Activated T-helper 2 cell treated with anti-CD3 and anti-CD28 coated beads, Interferon-gamma antibody, Interleukin-2, Interleukin-4, amounts not matched to agents 10 μg/mL and 5 μg/mL and 100 μg/mL, durations not matched to agents 14 hours and 24 hours and 36 hours (primary cell): Measurements from ENCODE around the gene AHNAK2. TPM values are rescaled to one million over a fixed set of nuclear protein-coding genes. Genes with fewer than 3 reads are reported as not detected.

Source experiments
- DNase-seq: peaks from one replicate; pipeline ENCODE4 v3.0.0; 2021; ENCODE audit warnings: low spot score
- H3K27ac Mint-ChIP-seq: one replicate; pipeline ENCODE4 v1.8.0; 2021; ENCODE audit warnings: mixed read lengths
- H3K27me3 Mint-ChIP-seq: one replicate; pipeline ENCODE4 v1.8.0; 2021; ENCODE audit warnings: low read depth, mixed read lengths
- H3K36me3 Mint-ChIP-seq: one replicate; pipeline ENCODE4 v1.8.0; 2021; ENCODE audit warnings: low read depth, mixed read lengths
- H3K4me1 Mint-ChIP-seq: one replicate; pipeline ENCODE4 v1.8.0; 2021; ENCODE audit warnings: low read depth, mixed read lengths
- H3K4me3 Mint-ChIP-seq: one replicate; pipeline ENCODE4 v1.8.0; 2021; ENCODE audit warnings: low read depth, mild to moderate bottlenecking, moderate library complexity, mixed read lengths
- H3K9me3 Mint-ChIP-seq: one replicate; pipeline ENCODE4 v1.8.0; 2021; ENCODE audit warnings: mixed read lengths
- intact Hi-C: fragments of 100-400 bp; cut with micrococcal nuclease; formaldehyde crosslinking; loops from one replicate; pipeline ENCODE4 v1.15.1; 2023
- total RNA-seq: library from RNA; stranded (reverse); gene quantifications from 2 replicates; pipeline ENCODE4 v1.2.3, GENCODE V29; 2022

AHNAK2 gene
- total RNA-seq, 1 donor from 2014 or later: 0.02 TPM

DNA sequence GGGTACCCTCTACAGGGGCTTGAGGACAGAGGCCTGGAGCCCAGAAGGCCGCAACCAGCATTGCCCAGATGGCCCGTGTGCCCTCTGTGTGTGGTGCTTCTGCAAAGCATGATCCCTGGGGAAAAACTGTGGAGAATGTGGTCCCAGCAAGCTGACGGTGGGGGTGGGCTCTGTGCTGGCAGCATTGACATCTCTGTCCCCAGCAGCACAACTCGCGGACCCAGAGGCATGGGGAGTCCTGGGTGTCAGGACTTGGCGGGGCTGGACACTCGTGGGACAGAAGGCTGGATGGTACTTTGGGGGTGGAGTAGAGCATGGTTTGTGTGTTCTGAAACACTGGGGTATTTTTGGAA, 11.8 kb upstream of the AHNAK2 start:
- H3K4me1 Mint-ChIP-seq: peaks cover 4% of the 10 kb centered on the region
- no peak overlapping the region for H3K4me3 Mint-ChIP-seq
- peaks cover 3% of the 10 kb centered on the region for H3K27me3 Mint-ChIP-seq
- H3K9me3 Mint-ChIP-seq: no peaks in the 10 kb centered on the region
- no peak for DNase-seq
- peaks cover 3% of the 10 kb centered on the region for H3K36me3 Mint-ChIP-seq
- H3K27ac Mint-ChIP-seq: no peak overlapping the region
- intact Hi-C loops: no loop called here

DNA sequence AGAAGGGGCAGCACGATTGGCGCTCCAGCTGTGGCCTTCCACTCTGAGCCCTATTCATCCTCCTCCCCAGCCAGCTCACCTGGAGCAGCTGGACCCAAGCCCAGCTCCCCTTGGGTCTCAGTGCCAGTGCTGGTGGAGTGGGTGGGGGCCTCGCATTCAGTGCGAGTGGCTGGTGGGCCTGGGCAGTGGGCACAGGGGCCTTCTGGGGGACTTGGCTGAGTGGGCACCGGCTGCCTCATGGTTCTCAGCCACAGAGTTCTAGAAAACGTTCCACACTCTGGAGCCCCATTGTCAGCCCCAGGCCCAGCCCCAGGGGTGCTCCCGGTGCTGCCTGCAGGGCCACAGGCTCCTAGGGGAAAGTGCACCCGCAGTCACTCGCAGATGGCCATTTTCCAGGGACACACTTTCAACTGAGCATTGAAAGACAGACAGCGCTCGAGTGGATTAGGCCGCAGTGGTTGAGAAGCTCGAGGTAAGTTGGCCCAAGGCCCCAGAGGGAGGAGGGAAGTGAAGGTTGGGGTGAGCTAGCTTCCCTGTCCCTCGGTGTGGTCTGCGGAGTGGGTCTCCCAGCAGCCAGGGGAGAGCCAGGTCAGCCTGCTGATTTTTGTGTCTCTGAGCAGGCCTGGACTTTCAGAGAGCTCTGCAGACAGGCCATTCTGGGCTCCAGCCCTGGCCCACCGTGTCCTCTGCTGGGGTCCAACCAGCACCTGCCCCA, 11.2 kb upstream of the AHNAK2 start:
- H3K27ac Mint-ChIP-seq: no peak overlapping the region
- no peak overlapping the region for H3K4me3 Mint-ChIP-seq
- no peak for DNase-seq
- intact Hi-C loops: no loop called here
- H3K9me3 Mint-ChIP-seq: no peaks in the 10 kb centered on the region
- peaks cover 3% of the 10 kb centered on the region for H3K27me3 Mint-ChIP-seq
- H3K36me3 Mint-ChIP-seq: no peaks in the 10 kb centered on the region
- H3K4me1 Mint-ChIP-seq: peaks cover 4% of the 10 kb centered on the region

DNA sequence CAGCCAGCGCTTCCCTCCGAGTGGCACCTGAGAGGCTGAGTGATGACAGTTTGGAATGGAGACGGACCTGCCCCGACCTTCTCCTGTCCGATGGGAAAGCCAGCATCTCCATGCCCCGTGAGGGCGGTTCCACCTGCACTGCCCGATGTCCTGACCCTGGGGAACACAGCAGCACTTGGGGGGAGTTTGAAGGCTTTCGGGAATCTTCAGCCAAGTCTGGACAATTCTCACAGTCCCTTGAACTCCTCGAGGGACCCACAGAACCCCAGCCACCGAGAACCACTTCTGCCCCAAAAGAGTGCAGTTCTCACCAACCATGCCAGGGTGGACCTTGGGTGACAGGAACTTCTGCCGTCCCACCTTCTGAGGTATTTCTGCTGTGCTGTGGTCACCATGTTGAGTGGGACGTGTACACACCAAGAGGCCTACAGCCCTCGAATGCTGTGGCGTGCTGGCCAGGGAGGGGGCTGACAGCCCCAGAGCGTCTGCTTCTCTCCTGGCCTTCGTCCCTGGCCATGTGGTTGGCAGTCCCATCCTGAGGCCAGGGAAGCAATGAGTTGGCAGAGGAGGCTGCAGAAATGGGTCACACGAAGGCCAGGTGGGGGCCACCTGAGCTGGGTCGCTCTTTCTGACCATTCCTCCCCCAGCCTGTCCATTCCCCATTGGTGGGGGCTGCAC, 8.5 kb upstream of the AHNAK2 start:
- Mint-ChIP-seq H3K27me3 (peaks cover 3% of the 10 kb centered on the region), H3K27ac (no peak overlapping the region), H3K4me3 (peak overlapping the region; percentile 61), H3K9me3 (no peaks in the 10 kb centered on the region), H3K4me1 (peaks cover 4% of the 10 kb centered on the region), H3K36me3 (no peaks in the 10 kb centered on the region)
- no peak for DNase-seq
- intact Hi-C loops: no loop called here

DNA sequence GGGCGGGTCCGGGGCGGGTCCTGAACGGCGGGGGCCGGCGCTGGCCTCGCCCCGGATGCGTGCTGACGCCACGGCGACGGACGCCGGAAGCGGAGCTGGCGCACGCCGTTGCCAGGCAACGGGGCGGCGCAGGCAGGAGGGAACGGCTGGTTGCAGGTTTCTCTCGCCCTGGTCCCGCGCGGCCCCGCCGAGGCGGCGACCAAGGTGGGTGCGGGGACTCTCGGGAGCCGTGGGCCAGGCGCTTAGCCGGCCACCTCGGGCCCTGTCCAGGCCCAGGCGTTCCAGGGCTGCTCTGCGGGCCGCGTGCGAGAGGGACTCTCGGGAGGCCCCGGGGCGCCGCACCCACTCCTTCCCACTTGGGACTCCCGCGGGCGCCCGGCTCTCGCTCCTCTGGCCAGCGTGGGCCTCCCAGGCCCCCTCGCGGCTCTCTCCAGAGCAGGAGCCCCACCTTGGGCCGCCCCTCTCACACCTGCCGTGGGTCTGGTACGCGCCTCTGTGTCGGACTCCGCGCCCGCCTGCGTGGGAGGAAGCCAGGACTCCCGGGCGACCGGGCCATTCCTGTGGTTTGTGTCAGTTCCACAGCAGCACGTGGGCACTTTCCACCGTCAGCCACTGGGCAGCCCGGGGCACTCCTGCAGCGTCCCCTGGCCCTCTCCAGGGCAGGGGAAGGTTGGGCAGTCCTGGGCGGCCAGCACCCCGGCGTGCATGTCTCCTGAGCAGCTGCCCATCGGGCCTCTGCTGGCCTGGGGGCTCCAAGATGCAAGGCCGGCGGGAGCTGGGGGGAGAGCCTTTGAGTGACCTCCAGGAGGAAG, 7.7 kb upstream of the AHNAK2 start, which contains the start of gene CLBA1:
CLBA1 (plus strand) TSS at position 114 of the 812 bp plus-strand sequence; CDS start at position 758, 644 bp downstream.
- intact Hi-C loops: loop anchor here (2.0 kb wide), 1 partner anchor 35 kb away; the partner anchor contains the start of gene CDCA4
- Mint-ChIP-seq H3K27me3 (peaks cover 3% of the 10 kb centered on the region), H3K9me3 (no peaks in the 10 kb centered on the region), H3K27ac (peak within 1 kb of the TSS; percentile 49), H3K36me3 (no peaks in the 10 kb centered on the region), H3K4me1 (peaks cover 4% of the 10 kb centered on the region), H3K4me3 (peak within 1 kb of the TSS; percentile 61)
- DNase-seq: peak; percentile 86

DNA sequence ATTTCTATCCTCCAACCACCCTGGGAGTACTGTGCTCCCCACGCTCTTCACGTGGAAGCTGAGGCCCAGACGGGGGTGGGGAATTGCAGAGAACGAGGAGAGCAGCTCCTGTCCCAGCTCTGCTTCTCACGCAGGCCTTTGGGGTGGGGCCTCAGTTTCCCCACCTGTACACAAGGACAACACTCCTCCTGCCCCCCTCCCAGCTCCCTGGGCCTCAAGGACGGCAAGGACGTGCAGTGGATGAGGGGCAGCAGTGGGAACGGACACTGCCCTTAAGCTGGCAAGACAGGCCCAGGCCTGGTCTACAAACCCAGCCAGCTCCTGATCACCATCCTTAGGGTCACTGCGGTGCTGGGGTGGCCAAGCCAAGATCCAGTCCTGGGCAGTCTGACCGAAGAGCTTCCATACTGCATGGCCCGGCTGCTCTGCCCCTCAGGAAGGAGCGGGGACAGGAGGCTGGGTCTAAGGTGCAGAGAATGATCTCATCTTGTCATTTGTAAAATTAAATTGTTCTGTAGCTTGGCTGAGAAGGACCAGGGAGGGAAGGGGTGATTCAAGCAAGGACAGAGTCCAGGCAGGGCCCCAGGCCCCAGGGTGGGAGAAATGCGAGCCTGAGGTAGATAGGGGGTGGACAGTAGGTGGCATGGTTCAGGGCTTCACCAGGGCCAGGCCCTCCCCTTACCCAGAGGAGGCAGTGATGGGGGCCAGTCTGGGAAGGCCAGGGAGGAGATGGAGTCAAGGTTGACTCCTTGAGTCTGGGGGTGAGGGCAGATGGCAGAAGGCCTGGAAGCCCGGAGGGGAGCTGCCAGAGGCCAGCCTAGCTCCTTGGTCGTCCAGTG, 6.1 kb upstream of the AHNAK2 start:
- peaks cover 4% of the 10 kb centered on the region for H3K4me1 Mint-ChIP-seq
- DNase-seq: no peak
- H3K36me3 Mint-ChIP-seq: no peaks in the 10 kb centered on the region
- no peaks in the 10 kb centered on the region for H3K9me3 Mint-ChIP-seq
- H3K27ac Mint-ChIP-seq: peak overlapping the region; percentile 49
- H3K4me3 Mint-ChIP-seq: peak overlapping the region; percentile 59
- intact Hi-C loops: loop anchor here (2.0 kb wide), 1 partner anchor 37 kb away; the partner anchor contains the start of gene CDCA4
- H3K27me3 Mint-ChIP-seq: peaks cover 9% of the 10 kb centered on the region

DNA sequence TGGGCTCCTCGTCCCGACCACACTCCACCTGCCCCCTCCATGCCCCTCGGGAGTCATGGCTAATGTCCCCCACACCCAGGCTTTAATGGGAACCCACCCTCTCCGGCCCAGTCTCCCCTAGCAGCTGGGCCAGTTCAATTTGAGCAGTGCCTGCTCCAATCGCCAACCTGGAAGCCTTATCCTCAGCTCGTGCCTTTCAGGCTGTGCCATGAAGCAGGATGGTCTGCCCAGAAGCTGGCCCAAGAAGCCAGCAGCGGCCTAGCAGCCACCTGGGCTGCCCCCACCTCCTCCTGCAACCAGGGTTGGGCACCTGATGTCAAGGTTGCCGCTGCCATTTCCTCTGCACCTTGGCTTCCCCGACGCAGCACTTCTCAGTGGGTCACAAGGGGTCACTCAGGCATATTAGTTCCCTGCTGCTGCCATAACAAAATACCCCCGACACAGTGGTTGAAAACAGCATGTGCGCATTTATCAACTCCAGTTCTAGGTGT, 5.1 kb upstream of the AHNAK2 start:
- Mint-ChIP-seq H3K9me3 (no peaks in the 10 kb centered on the region), H3K4me3 (no peak overlapping the region), H3K27me3 (peaks cover 16% of the 10 kb centered on the region), H3K4me1 (peaks cover 4% of the 10 kb centered on the region), H3K27ac (no peak overlapping the region), H3K36me3 (no peaks in the 10 kb centered on the region)
- intact Hi-C loops: no loop called here
- no peak for DNase-seq

DNA sequence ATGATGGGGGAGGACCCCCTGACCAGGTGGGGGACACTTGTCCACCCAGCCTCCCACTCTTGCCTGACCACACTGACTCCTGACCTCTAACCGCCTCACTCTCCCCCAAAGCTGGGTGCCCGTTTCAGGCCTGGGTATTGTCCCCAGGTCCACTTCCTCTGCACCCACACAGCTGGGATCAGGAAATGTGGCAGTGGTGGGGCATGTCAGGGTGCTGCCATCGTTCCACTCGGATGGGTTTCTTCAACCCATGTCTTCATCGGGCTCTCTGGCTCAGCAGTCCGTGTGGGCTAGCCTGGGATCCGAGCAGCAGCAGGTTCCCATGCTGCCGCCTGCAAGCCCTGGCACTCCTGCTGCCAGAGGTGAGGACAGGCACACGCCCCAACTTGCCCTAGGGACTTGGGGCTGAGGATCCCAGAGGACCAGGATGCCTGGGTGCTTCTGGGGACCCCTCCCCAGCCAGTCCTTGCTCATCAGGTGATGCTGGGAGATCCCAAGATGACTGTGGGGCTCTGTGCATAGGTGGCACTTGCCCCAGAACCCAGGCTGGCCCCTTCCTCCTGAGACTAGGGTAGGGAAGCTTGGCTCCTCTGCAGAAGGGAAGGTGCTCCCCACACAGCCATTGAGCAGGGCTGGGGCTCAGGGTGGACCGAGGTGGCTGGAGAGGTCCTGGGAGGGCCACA, 4.5 kb upstream of the AHNAK2 start:
- H3K27ac Mint-ChIP-seq: no peak overlapping the region
- no peak for DNase-seq
- intact Hi-C loops: no loop called here

DNA sequence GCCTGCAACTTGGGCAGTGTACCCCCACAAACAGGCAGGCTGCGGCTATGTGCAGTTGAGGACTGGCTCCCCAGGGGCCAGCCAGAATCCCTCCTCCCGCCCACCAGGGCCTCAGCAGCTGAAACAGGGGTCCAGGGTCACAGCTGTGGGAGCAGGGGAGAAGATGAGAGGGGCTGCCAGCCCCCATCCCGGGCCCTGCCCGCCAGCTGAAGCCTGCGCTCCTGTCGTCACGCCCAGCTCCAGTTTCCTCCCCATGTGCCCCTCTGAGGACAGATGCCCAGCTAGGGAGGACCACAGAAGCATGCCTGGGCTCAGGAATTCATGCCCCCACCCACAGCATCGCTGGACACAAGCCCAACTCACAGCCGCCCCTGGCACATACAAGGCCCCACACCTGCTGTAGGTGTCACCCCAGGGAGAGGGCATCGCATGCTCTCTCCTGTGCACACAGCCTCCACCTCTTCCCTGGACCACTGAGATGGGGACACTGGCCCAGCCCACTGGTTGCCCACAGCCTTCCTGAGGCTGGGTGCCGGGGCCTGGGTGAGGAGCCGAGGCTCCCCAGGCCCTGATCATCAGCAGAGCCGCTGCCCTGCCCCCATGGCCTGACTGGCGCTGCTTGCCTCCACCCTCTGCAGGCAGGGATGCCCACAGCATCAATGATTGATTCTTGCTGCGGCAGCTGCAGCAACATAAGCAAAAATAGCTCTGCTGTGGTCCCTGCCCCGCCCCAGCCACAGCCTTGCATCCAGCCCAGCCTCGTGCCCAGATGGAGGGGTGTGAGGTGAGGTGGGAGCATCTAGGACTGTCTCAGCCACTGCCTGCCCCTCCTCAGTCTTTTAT, 3.7 kb upstream of the AHNAK2 start:
- Mint-ChIP-seq H3K27me3 (peaks cover 16% of the 10 kb centered on the region), H3K27ac (no peak overlapping the region), H3K36me3 (no peaks in the 10 kb centered on the region), H3K4me1 (peaks cover 3% of the 10 kb centered on the region), H3K4me3 (no peak overlapping the region), H3K9me3 (no peaks in the 10 kb centered on the region)
- intact Hi-C loops: no loop called here
- no peak for DNase-seq

More for the DNA sequence above, 4.5 kb upstream of the AHNAK2 start:
- Mint-ChIP-seq H3K9me3 (no peaks in the 10 kb centered on the region), H3K36me3 (no peaks in the 10 kb centered on the region), H3K4me3 (no peak overlapping the region), H3K27me3 (peaks cover 18% of the 10 kb centered on the region), H3K4me1 (peaks cover 5% of the 10 kb centered on the region)

DNA sequence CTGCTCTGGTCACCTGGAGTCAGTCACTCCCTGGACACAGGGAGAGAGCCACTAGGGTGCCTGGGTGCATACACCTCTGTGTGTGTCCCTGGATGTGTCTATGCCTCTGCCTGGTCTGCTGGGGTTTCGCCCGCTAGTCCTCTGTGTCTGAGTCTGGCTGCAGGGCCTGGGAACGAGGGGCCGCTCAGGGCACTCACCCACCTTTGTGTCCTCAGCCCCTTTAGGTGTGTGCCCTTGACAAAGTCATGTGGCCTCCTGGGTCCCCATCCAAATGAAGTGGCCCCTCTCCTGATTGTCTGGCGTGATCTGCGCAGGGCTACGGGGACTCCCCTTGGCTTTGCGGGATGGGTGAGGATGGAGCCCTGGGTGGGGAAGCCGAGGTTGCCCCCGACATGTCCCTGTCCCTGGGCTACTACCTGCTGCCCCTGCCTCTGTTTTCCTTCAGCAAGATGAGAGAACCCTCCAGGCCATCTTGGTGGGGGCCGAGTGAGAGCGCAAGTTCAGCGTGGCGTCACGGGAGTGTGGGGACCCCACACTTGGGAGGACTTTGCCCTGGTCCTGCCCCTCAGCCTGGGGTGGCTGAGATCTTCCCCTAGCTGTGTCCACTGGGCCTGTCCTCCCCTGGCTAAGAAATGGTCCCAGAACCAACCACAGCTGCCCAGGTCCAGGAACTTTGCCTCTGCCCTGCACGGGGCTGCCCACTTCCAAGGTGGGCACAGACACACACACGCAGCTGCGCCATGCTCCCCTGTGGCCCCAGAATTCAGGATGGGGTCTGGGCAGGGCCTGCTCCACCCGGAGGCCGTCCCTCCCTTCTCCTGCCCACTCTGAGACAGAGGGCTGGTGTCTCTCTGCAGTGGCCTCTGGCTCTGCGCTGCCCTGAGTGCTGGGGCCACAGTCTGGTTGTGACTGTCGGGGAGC, 2.7 kb upstream of the AHNAK2 start:
- H3K4me3 Mint-ChIP-seq: no peak overlapping the region
- DNase-seq: no peak
- no peaks in the 10 kb centered on the region for H3K9me3 Mint-ChIP-seq
- H3K27ac Mint-ChIP-seq: no peak overlapping the region
- intact Hi-C loops: no loop called here
- no peaks in the 10 kb centered on the region for H3K36me3 Mint-ChIP-seq
- peaks cover 19% of the 10 kb centered on the region for H3K27me3 Mint-ChIP-seq
- peaks cover 5% of the 10 kb centered on the region for H3K4me1 Mint-ChIP-seq

DNA sequence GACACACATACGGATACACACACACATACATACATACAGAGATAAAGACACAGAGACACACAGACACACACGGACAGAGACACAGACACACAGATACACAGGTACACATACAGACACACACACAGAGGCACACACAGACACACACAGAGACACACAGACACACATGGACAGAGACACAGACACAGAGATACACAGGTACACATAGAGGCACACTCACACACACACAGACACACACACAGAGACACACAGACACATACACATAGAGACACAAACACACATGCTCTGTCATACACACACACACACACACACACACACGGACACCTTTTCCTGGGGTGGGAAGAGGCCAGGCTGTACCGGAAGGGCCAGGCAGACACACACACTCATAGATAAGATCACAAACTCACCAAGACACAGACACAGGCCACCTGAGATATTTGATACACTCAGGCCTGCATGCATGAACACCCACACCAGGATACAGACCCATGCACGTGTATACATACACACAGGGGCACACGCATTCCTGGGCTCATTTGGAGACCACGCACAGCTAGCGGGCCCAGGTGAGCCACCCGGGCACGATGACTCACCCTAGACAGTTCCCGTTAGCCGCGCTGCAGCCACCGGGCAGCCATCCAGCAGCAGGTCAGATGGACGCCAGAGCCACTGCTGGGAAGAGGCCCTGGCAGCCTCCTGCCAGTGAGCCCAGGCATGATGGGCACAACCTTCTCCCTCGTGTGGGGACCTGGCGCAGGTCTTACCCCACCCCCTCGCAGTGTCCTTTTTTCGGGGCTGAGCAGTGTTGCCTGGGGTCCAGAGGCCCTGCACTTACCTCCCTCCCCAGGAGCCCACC, 1.8 kb upstream of the AHNAK2 start:
- intact Hi-C loops: no loop called here
- DNase-seq: no peak
- Mint-ChIP-seq H3K27me3 (peaks cover 19% of the 10 kb centered on the region), H3K4me3 (no peak overlapping the region), H3K9me3 (no peaks in the 10 kb centered on the region), H3K36me3 (no peaks in the 10 kb centered on the region), H3K27ac (no peak overlapping the region), H3K4me1 (peaks cover 5% of the 10 kb centered on the region)
